Medulla oblongata (tissue), 1 donor: Measurements from ENCODE around the gene PRRX2.

Experiments
- DNase-seq: peaks from one replicate; pipeline ENCODE4 v3.0.0-alpha.2; 2015; ENCODE audit errors: extremely low spot score

PRRX2 gene

DNA sequence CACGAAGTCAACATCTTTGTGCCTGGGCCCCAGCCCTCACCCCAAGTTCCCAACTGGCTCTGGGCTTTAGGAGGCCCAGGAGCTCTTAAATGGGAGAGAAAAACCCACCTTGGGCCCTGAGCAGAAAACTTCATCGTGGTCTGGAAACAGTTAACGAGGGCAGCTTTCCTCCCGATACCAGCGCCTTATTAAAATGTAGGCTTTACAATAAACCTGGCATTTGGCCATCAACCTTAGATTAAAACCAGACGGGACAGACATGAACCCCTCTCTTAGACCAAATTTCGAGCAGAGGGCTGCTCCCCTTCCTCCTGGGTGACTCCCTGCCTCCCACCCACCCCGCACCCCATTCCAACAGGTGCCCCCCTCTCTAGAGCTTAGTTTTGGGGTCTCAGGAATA lies 39.4 kb downstream of the PRRX2 start:
- no peak for DNase-seq

GRCh38 chr9:129708793-129709192 lies 43.3 kb downstream of the PRRX2 start:
- DNase-seq, result no peak

GRCh38 chr9:129709438-129710168 lies 44.2 kb downstream of the PRRX2 start:
- DNase-seq, result no peak

- no peak for DNase-seq
Measured at GRCh38 chr9:129710169-129710453, 44.7 kb downstream of the PRRX2 start.

DNA sequence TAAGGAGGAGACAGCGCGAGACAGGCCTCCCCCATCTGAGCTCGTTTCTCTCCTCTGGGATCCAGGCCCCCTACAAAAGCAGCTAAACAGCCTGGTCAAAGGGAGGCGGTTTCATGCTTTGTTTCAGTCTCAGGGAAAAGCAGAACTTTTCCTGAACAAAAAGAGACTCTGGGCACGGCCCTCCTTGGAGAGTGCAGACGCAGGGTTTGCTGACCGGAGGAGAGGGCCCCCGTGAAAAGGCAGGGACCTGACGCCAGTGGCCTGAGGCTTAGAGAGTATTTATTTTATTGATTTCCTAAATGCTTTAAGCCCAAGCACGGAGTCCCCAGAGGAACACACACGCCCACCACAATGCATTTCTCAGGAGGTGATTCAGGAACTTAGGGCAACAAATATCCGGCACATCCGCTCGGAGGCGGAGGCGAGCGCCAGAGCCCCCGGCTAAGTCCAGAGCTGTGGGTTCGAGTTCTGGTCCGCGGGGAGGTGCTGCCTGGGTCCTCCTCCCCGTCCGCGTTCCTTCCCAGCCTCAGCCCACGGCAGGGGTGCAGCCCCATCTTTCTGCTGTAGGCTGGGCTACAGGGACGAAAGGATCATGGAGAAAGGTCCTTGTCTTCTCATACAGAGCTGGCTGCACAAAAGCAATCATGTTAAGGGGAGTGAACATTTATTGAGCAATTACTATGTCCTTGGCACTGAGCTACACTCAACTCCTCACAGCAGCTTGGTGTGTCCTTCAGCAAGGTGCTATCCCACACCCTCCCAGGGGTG lies 47.4 kb downstream of the PRRX2 start:
- peak; percentile 45 for DNase-seq

DNA sequence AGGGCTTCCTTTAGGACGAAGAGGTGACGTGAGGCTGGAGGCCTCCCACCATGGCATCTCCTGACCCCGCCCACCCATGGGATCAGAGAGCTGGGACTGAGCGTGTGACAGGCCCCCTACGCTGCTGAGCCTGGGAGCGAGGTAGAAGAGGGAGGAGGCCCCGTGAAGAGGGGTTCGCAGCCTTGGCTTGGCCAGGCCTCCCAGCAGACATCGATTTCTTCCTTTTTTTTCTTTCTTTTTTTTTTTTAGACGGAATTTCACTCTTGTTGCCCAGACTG lies 47.9 kb downstream of the PRRX2 start:
- no peak for DNase-seq

- peak; percentile 31 for DNase-seq
Measured at GRCh38 chr9:129714511-129715061, 49.1 kb downstream of the PRRX2 start.

DNA sequence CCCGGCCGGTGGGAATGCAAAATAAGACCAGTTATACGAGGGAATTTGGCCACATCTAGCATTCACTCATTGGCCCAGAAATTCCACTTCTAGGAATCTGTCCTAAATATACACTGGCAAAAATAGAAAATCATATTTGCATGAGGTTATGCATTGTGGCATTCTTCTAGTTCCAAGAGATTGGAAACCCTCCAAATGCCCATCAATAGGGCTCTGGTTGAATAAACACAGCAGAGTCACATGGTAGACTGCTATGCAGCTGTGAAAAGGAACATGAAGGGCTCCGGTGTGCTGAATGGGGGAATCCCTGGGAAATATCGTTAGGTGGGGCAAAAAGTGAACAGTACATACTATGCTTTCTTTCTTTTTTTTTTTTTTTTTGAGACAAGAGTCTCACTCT lies 50.6 kb downstream of the PRRX2 start:
- no peak for DNase-seq

- DNase-seq, result no peak
Measured at GRCh38 chr9:129717991-129718390, 52.5 kb downstream of the PRRX2 start.

- no peak for DNase-seq
Measured at GRCh38 chr9:129718647-129719046, 53.2 kb downstream of the PRRX2 start.

- no peak for DNase-seq
Measured at GRCh38 chr9:129719135-129719534, 53.7 kb downstream of the PRRX2 start.

- no peak for DNase-seq
Measured at GRCh38 chr9:129720181-129720864, 54.9 kb downstream of the PRRX2 start.

GRCh38 chr9:129720865-129721545 lies 55.6 kb downstream of the PRRX2 start:
- DNase-seq, result no peak

DNA sequence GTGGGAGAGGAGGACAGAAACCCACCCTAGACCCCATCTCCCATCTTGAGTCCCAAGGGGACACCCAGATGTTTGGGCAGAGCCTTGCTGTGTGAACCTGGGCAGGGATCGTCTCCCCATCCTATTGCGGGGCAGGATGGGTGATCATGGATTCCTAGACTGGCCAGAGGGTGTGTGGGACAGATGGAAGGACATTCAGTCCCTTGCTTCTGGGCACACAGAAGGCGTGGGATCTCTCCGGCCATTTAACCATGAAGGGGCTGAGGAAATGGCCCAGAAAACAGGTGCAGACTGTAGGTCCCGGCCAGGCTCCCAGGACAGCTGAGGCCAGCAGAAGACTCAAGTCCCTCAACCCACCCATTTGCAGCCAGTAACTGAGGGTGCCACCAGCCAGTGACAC lies 57.5 kb downstream of the PRRX2 start:
- no peak for DNase-seq

GRCh38 chr9:129724456-129725190 lies 59.2 kb downstream of the PRRX2 start:
- DNase-seq, result no peak

DNA sequence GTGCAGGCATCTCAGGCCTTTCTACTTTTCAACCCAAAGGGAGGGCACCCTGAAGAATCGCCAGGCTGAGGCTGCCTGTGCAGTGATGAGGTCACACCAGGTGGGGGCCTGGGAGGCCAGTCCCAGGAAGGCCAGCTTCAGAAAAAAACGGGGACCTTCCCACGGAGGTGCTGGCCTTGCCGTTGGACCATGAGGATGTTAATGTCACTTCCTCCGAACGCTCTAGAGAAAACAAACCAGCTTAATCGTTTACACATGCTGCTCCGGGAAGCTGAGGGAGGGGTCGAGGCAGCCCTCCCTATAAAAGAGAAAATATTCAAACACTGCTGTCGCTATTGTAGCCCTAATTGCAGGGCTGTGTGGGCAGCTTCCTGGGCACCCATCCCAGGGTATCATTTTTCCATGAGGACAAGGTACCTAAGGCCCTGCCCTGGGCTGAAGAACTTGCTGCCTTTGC lies 60.4 kb downstream of the PRRX2 start:
- DNase-seq, result no peak

DNA sequence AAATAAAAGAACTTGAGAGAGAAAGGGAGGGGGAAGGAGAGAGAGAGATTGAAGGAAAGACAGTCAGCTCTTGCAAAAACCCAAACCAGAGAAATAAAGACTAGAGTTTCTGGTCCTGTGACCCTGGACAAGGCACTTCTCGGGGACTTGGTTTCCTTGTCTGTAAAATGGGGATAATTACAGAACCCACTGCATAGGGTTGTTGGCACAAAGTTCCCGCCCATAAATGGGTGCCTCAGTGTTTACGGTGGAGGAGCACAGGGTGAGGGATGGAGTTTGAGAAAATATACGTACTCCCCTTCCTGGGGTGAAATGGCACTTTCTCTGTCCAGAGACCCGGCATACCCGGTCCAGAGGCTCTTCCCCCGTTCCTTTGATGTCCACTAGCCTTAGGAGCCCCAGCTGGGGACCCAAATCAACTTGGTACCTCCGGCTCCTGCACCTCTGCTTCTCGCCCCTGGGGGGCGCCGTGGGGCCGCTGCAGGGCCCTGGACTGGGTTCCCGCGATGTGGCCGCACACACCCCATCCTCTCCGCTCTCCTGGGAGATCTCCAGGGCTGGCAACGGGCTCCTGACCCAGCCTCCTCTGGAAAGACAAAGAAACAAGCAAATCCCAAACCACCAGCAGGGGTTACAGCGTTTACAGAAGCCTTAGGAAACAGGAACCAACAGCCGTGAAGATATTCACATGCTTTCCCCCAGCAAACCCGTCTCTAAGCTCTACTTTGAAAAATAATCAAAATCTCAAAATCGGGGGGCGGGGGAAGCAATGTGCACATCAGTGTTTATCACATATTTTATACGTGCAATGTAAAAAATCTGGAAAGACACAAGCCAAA lies 61.1 kb downstream of the PRRX2 start:
- peak; percentile 62 for DNase-seq

- DNase-seq, result no peak
Measured at GRCh38 chr9:129728744-129729143, 63.3 kb downstream of the PRRX2 start.

DNA sequence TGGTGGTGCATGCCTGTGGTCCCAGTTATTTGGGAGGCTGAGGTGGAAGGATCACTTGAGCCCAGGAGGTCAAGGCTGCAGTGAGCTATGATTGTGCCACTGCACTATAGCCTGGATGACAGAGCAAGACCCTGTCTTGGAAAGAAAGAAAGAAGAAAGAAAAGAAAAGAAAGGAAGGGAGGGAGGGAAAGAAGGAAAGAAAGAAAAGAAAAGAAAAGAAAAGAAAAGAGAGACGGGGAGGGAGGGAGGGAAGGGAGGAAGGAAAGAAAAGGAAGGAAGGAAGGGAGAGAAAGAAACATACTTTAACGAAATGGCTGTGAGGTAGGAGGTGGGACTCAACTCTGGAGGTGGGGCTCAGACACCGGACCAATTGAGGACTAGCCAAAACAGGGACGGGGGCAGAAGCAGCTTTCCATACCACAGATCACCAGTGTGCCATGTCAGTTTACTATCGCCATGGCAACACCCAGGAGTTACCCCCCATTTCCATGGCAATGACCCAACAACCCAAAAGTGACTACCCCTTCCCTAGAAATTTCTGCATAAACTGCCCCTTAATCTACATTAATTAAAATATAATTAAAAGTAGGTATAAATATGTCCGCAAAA lies 66.1 kb downstream of the PRRX2 start:
- DNase-seq, result no peak

DNA sequence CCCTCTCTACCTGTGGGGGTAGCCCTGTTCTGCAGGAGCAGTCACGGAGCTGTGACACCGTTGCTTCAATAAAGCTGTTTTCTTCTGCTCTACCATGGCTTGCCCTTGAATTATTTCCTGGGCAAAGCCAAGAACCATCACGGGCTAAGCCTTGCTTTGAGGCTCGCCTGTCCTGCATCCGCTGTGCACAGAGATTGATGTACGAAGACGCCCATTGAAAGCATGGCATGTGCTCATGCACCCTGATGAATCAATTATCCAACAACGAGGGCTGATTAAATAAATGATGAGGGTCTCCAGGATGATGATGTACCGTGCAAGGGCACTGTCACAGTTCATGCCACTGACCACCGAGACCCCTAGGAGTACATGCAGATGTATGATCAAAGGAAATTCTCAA lies 66.7 kb downstream of the PRRX2 start:
- no peak for DNase-seq
